IMR-90 (cell line): Measurements from ENCODE around the gene HIPK3. TPM values are rescaled to one million over a fixed set of nuclear protein-coding genes. Genes with fewer than 3 reads are reported as not detected.

ENCODE experiments used
- ATAC-seq: fragments of 200-7000 bp; cut with Tn5 transposase; 2 replicates; pipeline ENCODE4 v1.9.1; 2020; ENCODE audit warnings: low read depth, mild to moderate bottlenecking, moderate library complexity
- BruUV-seq: library from RNA; stranded (reverse); fragments of 400-500 nt; replicated peaks from 2 replicates; lab custom pipeline; 2021; lab: Mats Ljungman, UMichigan
- CTCF ChIA-PET: fragments of 300-600 bp; formaldehyde crosslinking; extraction: SDS; loops from one replicate; lab custom pipeline; 2021; ENCODE audit warnings: antibody characterized with exemption; lab: Yijun Ruan, JAX
- POLR2A ChIA-PET: fragments of 300-600 bp; sonication (Branson Sonifier 250); formaldehyde crosslinking; loops from one replicate; lab custom pipeline; 2022; ENCODE audit warnings: antibody characterized with exemption; ENCODE audit not compliant: unreplicated experiment; lab: Charles Lee
- DNase-seq: peaks from one replicate; pipeline ENCODE4 v3.0.0; 2013
- H2AFZ ChIP-seq: replicated peaks from 2 replicates; pipeline ENCODE3; 2013; ENCODE audit warnings: low read length, mild to moderate bottlenecking; ENCODE audit not compliant: poor library complexity
- H2AK5ac ChIP-seq: 2 replicates; pipeline ENCODE4 v1.6.1; 2013; ENCODE audit warnings: low read depth, low read length, inconsistent platforms
- H2AK9ac ChIP-seq: replicated peaks from 2 replicates; pipeline ENCODE3; 2013; ENCODE audit warnings: mild to moderate bottlenecking, low read depth, low read length, moderate library complexity; ENCODE audit not compliant: poor library complexity
- H2BK120ac ChIP-seq: 2 replicates; pipeline ENCODE4 v1.6.1; 2013; ENCODE audit warnings: low read depth, low read length, inconsistent platforms
- H2BK15ac ChIP-seq: 3 replicates; pipeline ENCODE4 v1.6.1; 2013; ENCODE audit warnings: low read depth, low read length, inconsistent platforms
- H2BK20ac ChIP-seq: 2 replicates; pipeline ENCODE4 v1.6.1; 2013; ENCODE audit warnings: low read depth, mild to moderate bottlenecking, inconsistent platforms, low read length, moderate library complexity
- H2BK5ac ChIP-seq: 2 replicates; pipeline ENCODE4 v1.6.1; 2013; ENCODE audit warnings: mild to moderate bottlenecking, low read depth, low read length, inconsistent platforms; ENCODE audit not compliant: poor library complexity, severe bottlenecking
- H3K14ac ChIP-seq: replicated peaks from 2 replicates; pipeline ENCODE4 v1.6.1; 2013; ENCODE audit warnings: low read depth, low read length, inconsistent platforms
- H3K18ac ChIP-seq: 2 replicates; pipeline ENCODE4 v1.6.1; 2013; ENCODE audit warnings: low read depth, low read length, control low read depth
- H3K23ac ChIP-seq: 2 replicates; pipeline ENCODE4 v1.6.1; 2013; ENCODE audit warnings: low read depth, low read length, inconsistent platforms
- H3K27ac ChIP-seq: 2 replicates; pipeline ENCODE4 v1.5.1; 2013; ENCODE audit warnings: mild to moderate bottlenecking, control low read depth, low read length; ENCODE audit not compliant: insufficient read depth
- H3K27me3 ChIP-seq: 2 replicates; pipeline ENCODE4 v1.6.1; 2013; ENCODE audit warnings: low read length; ENCODE audit not compliant: control insufficient read depth, insufficient read depth
- H3K36me3 ChIP-seq: 2 replicates; pipeline ENCODE4 v1.6.1; 2013; ENCODE audit warnings: low read length, mixed read lengths; ENCODE audit not compliant: control insufficient read depth, insufficient read depth
- H3K4ac ChIP-seq: 2 replicates; pipeline ENCODE4 v1.6.1; 2013; ENCODE audit warnings: low read depth, low read length, inconsistent platforms
- H3K4me1 ChIP-seq: 2 replicates; pipeline ENCODE4 v1.6.1; 2013; ENCODE audit warnings: low read length, mixed read lengths; ENCODE audit not compliant: control insufficient read depth, insufficient read depth
- H3K4me2 ChIP-seq: 2 replicates; pipeline ENCODE4 v1.6.1; 2013; ENCODE audit warnings: low read depth, mild to moderate bottlenecking, control low read depth, low read length, moderate library complexity
- H3K4me3 ChIP-seq: 2 replicates; pipeline ENCODE4 v1.5.1; 2013; ENCODE audit warnings: low read depth, mild to moderate bottlenecking, control low read depth, low read length, moderate library complexity; ENCODE audit not compliant: insufficient read depth
- H3K56ac ChIP-seq: 2 replicates; pipeline ENCODE4 v1.6.1; 2013; ENCODE audit warnings: low read length, inconsistent platforms; ENCODE audit not compliant: insufficient read depth; ENCODE audit errors: extremely low read depth
- H3K79me1 ChIP-seq, 2 experiments: 2 replicates each; pipeline ENCODE4 v1.6.1; 2013; ENCODE audit warnings: low read length in 2 of 2, inconsistent platforms in 1 of 2, low read depth in 1 of 2
- H3K9ac ChIP-seq: 2 replicates; pipeline ENCODE4 v1.6.1; 2013; ENCODE audit warnings: low read depth, low read length, control low read depth
- H3K9me1 ChIP-seq: 2 replicates; pipeline ENCODE4 v1.6.1; 2013; ENCODE audit warnings: low read length, inconsistent platforms; ENCODE audit not compliant: insufficient read depth
- H3K9me3 ChIP-seq: 2 replicates; pipeline ENCODE4 v1.6.1; 2013; ENCODE audit warnings: low read length; ENCODE audit not compliant: control insufficient read depth, insufficient read depth
- H4K20me1 ChIP-seq: 2 replicates; pipeline ENCODE4 v1.6.1; 2013; ENCODE audit warnings: low read length, inconsistent platforms; ENCODE audit not compliant: insufficient read depth
- H4K5ac ChIP-seq: 2 replicates; pipeline ENCODE4 v1.6.1; 2013; ENCODE audit warnings: mild to moderate bottlenecking, low read depth, low read length, control low read depth
- H4K8ac ChIP-seq, 2 experiments: 2 replicates each; pipeline ENCODE4 v1.6.1; 2013; ENCODE audit warnings: low read depth in 2 of 2, low read length in 2 of 2, control low read depth in 1 of 2, inconsistent platforms in 1 of 2
- H4K91ac ChIP-seq: 2 replicates; pipeline ENCODE4 v1.6.1; 2013; ENCODE audit warnings: low read depth, low read length, inconsistent platforms; ENCODE audit not compliant: insufficient read depth
- CHD1 ChIP-seq: IDR thresholded peaks from 2 replicates; pipeline ENCODE4 v1.6.1; 2012; ENCODE audit warnings: low read depth, low read length, improper control_type of control experiment
- FOS ChIP-seq: fragments of 150-350 bp; IDR thresholded peaks from 2 replicates; pipeline ENCODE4 v1.6.1; 2016; ENCODE audit warnings: low read depth, low read length
- WGBS, 2 experiments: methylation state at CpG; one replicate each; pipeline versions ENCODE4 v1.1.5 to v1.1.7; 2013; ENCODE audit warnings: missing lambda C conversion rate in 2 of 2; ENCODE audit not compliant: insufficient read length in 1 of 2; ENCODE audit errors: extremely low coverage in 2 of 2; 5-methylcytosine and 5-hydroxymethylcytosine counted together
- dilution Hi-C: fragments of 300-500 bp; cut with HindIII; formaldehyde crosslinking; loops from one replicate; pipeline ENCODE4 v1.14.3; 2018; ENCODE audit warnings: low sequenced_read_pairs; ENCODE audit not compliant: unreplicated experiment
- in situ Hi-C: fragments of 300-500 bp; cut with MboI; formaldehyde crosslinking; loops from 3 replicates; pipeline ENCODE4 v1.14.3; 2019; ENCODE audit warnings: low sequenced_read_pairs, inconsistent platforms, mixed read lengths
- intact Hi-C: fragments of 100-400 bp; cut with micrococcal nuclease; formaldehyde crosslinking; loops from 2 replicates; pipeline ENCODE4 v1.10.0; 2022
- polyA plus RNA-seq, 3 experiments: library from polyadenylated mRNA; depleted of rRNA; stranded (reverse); fragments of >200 nt; gene quantifications; 2 replicates each; pipeline ENCODE4 v1.2.3, GENCODE V29; 2012; ENCODE audit warnings: low replicate concordance in 1 of 3
- total RNA-seq: library from RNA; depleted of rRNA; stranded (reverse); fragments of >200 nt; gene quantifications from 2 replicates; pipeline ENCODE4 v1.2.3, GENCODE V29; 2012

Gene HIPK3
- total and polyA plus RNA-seq, 2 of the 4 experiments (the other 2 are of a cell fraction): 8.3 to 103 TPM

- Histone ChIP-seq H3K14ac (no peak overlapping the region), H3K79me1 (peaks cover 13 to 50% of the 10 kb centered on the region in 2 experiments; a peak in 3 of 4 replicates), H3K4me1 (no peaks in the 10 kb centered on the region), H3K4me2 (no peak overlapping the region), H4K91ac (no peak overlapping the region), H3K18ac (no peak overlapping the region), H3K9me3 (no peaks in the 10 kb centered on the region), H4K8ac (no peak overlapping the region), H3K9ac (no peak overlapping the region), H2BK20ac (no peak overlapping the region), H3K23ac (0 out of 2 replicates have a peak overlapping the region, but pooled peaks have one; percentile 53), H4K5ac (no peak overlapping the region), H3K4me3 (no peak overlapping the region), H3K56ac (no peak overlapping the region), H2AFZ (no peak overlapping the region), H3K36me3 (no peaks in the 10 kb centered on the region; the same call in 1 of the 2 replicates), H2AK5ac (no peak overlapping the region), H2BK120ac (no peak overlapping the region), H3K27me3 (no peaks in the 10 kb centered on the region; the same call in 1 of the 2 replicates), H4K20me1 (0 out of 2 replicates have a peak, but pooled peaks cover under 1% of the 10 kb centered on the region), H3K4ac (no peak overlapping the region), H3K27ac (no peak overlapping the region), H2BK15ac (no peak overlapping the region), H2BK5ac (no peak overlapping the region), H2AK9ac (no peak overlapping the region), H3K9me1 (peaks cover 3% of the 10 kb centered on the region; the same call in 1 of the 2 replicates)
- no peak for TF ChIP-seq FOS
- TF ChIP-seq CHD1: no peak
- intact Hi-C loops (loop anchor here (5.0 kb wide), 1 partner anchor 149 kb away; no protein-coding TSS in a partner anchor), dilution Hi-C loops (no loop called here), in situ Hi-C loops (no loop called here)
- POLR2A ChIA-PET: no interaction called here
- ATAC-seq (no peak), DNase-seq (no peak)
- CTCF ChIA-PET: interaction anchor here (0.7 to 1.0 kb wide), 2 partner anchors 30 to 372 kb away, joined by 4 to 10 read pairs; no protein-coding TSS in a partner anchor
- 100% methylated on average over 1 of the region's 8 CpGs; no CpG with 5 or more reads in 1 of the 2 experiments for WGBS, 2 experiments
- BruUV-seq: no TSS peak
Observed at GRCh38 chr11:33383075-33383919, 126.1 kb downstream of the HIPK3 start.
